GM19351 (cell line): Measurements from ENCODE around the gene DMXL2.
"Not testable (repeated sequence)": the region's sequence is repeated elsewhere in the genome, so short reads cannot be mapped to it uniquely, and the experiment has no call there.

ENCODE experiments used
- ATAC-seq: cut with Tn5 transposase; IDR thresholded peaks from one replicate; pipeline ENCODE4 v1.9.1; 2021; ENCODE audit warnings: mild to moderate bottlenecking, moderate library complexity; ENCODE audit not compliant: unreplicated experiment

The DMXL2 gene

GRCh38 chr15:51623386-51623938 is 891 bp upstream of the DMXL2 start:
- ATAC-seq, result no peak

- peak; percentile 45 for ATAC-seq
Observed at GRCh38 chr15:51621936-51622603, 501 bp downstream of the DMXL2 start.

- ATAC-seq, result no peak
Observed at GRCh38 chr15:51621155-51621765, 1.3 kb downstream of the DMXL2 start.

- ATAC-seq, result no peak
Observed at GRCh38 chr15:51620641-51621040, 1.9 kb downstream of the DMXL2 start.

- no peak for ATAC-seq
Observed at GRCh38 chr15:51620122-51620521, 2.4 kb downstream of the DMXL2 start.

GRCh38 chr15:51619331-51620035 is 3.1 kb downstream of the DMXL2 start:
- ATAC-seq, result no peak

- no peak for ATAC-seq
Observed at GRCh38 chr15:51617886-51618285, 4.7 kb downstream of the DMXL2 start.

GRCh38 chr15:51613951-51614350 is 8.6 kb downstream of the DMXL2 start:
- no peak for ATAC-seq

- not testable (repeated sequence) for ATAC-seq
Observed at GRCh38 chr15:51612669-51613068, 9.9 kb downstream of the DMXL2 start.

- not testable (repeated sequence) for ATAC-seq
Observed at GRCh38 chr15:51603462-51603948, 19.1 kb downstream of the DMXL2 start.

GRCh38 chr15:51603002-51603401 is 19.6 kb downstream of the DMXL2 start:
- ATAC-seq, result no peak

GRCh38 chr15:51602484-51602883 is 20.1 kb downstream of the DMXL2 start:
- no peak for ATAC-seq

GRCh38 chr15:51601801-51602200 is 20.8 kb downstream of the DMXL2 start:
- no peak for ATAC-seq

- ATAC-seq, result peak; percentile 51
Observed at GRCh38 chr15:51600114-51600513, 22.5 kb downstream of the DMXL2 start.

GRCh38 chr15:51589881-51590568 is 32.5 kb downstream of the DMXL2 start:
- ATAC-seq, result no peak

GRCh38 chr15:51588966-51589365 is 33.6 kb downstream of the DMXL2 start:
- ATAC-seq, result no peak

GRCh38 chr15:51585986-51586385 is 36.6 kb downstream of the DMXL2 start:
- no peak for ATAC-seq

- no peak for ATAC-seq
Observed at GRCh38 chr15:51580982-51581381, 41.6 kb downstream of the DMXL2 start.

- ATAC-seq, result no peak
Observed at GRCh38 chr15:51580385-51580784, 42.2 kb downstream of the DMXL2 start.

GRCh38 chr15:51579012-51579411 is 43.6 kb downstream of the DMXL2 start:
- ATAC-seq, result no peak
